GM18870 (cell line): ENCODE data around the gene TMEM108.
A peak's percentile ranks its signal among the peaks of the same experiment; 100 is the strongest.

Source experiments
- ATAC-seq: cut with Tn5 transposase; IDR thresholded peaks from one replicate; pipeline ENCODE4 v1.9.1; 2021; ENCODE audit warnings: moderate library complexity; ENCODE audit not compliant: unreplicated experiment

The TMEM108 gene

DNA sequence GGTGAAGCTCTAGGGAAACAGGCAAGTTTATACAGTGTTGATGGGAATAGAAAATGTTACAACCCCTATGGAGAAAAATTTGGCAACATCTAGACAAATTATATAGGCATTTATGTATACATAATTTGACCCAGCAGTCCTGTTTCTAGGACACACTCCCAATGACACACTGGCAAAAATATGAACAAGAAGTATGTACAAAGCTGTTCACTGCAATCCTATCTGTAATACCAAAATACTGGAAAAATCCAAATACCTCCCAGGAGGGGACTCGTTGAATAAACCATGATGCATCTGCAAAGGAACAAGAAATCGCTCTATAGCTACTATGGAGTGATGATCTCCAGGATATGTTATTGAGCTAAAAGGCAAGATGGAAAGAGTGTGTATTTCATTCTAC, 370.2 kb downstream of the TMEM108 start:
- ATAC-seq = no peak

- ATAC-seq = no peak
Observed at GRCh38 chr3:133408961-133409360, 370.8 kb downstream of the TMEM108 start.

DNA sequence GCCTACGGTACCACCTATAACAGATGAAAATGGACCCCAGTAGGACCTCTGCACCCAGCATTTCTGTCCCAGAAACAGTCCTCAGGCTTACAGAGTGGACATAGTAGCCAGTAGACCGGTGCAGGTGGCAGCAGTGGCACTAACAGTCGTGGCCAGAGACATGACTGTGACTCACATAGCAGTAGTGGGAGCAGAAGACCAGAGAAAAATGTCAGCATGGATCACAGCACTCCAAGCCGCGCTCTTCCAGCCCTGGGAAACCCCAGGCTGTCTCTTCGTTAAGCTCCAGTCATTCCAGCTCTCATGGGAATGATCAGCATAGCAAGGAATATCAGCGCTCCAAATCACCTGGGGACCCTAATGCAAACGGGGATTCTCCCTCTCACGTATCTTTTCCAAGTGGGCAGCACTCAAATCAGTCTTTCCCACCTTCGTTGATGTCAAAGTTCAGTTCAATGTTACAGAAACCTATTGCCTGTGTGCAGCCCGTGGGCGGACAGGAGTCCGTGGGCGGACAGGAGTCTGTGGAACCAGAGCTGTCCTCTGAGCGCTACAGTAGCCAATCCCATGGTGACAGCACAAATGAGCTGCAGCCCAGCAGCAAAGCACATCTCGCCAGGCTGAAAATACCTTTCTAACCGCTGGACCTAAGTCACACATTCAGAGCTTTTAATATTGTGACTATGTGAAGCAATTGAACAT, 372.2 kb downstream of the TMEM108 start:
- no peak for ATAC-seq

DNA sequence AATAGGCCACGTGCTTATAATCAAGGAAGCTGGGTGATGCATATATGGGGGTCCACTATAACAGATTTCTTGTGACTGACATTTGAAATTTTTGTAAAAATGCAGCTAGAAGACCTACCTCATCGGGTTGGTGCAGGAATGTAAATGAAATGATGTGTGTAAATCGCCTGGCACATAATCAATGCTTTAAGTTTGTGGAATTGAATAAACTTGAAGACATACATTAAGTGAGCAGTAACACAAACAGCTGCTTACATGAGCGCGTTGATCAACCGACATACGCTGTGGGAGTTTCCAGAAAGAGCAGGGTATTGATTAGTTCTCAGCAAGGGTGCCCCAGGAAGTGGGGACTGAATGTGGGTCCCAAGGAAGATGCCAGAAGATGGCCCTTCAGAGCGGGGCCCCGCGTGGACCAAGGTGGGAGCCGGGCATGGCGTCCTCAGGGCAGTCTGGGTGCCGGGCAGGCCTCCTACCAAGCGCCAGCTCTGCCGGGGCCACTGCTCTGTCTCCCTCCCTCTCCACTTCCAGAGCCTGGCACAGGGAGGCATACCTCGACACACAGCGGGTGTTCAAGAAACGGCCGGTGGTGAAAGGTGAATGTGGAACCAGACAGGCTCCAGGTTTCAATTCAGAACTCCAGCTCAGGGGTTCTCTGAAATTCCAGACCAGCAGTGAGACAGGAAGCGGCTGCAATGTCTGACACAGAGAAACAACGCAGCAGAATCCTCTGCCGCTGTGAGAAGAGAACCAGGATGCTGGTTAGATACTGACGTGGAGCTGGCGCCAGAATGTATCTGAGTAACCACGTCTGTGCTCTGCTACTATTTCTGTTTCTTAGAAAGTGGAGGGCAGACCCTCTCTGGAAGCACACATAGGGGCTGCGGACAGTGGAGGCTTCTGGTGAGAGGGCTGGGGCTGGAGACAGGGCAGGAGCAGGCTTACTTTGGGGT, 374.3 kb downstream of the TMEM108 start:
- no peak for ATAC-seq

DNA sequence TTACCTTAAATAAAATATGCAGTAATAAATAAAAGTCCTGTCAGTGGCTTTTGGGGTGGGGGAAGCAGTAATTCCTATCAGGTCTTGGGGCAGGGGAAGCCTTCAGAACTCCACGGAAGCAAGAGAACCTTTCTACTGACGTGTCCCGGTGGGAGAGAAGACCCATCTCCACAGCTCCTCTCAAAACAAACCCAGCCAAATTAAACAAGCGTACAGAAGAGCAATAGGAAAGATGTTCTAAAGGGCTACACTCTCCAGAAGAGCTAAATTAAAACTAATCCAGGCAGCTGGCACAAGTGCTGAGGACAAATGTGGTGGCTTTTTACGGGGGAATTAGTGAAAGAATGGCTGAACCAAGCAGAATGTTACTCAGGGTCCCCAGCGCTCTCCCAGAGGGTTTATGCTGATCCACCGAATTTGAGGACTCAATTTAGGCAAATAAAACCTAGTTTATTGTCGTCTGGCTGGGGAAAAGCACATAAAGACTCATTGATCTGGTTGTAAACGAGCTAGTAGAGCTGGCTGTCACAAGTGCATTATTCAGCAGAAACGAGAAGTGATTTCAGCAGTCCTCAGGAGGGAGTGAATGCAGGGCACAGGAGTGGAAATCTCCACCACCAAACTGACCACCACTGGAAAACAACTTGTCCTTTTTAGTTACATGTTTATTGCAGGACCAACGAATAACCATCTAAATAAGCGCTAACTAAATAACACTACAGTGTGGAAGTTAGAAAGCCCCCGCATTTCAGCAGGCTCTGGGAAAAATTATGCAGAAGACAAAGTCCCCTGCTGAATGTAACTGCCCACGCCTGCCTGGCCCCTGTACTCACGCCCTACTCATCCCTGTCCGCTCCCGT, 375.2 kb downstream of the TMEM108 start:
- ATAC-seq = no peak

DNA sequence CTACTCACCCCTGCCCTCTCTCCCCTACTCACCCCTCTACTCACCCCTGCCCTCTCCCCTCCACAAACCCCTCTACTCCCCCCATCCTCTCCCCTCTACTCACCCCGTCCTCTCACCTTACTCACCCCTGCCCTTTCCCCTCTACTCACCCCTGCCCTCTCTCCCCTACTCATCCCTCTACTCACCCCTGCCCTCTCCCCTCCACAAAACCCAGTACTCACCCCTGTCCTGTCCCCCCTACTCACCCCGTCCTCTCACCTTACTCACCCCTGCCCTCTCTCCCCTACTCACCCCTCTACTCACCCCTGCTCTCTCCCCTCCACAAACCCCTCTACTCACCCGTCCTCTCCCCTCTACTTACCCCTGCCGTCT, 375.8 kb downstream of the TMEM108 start:
- no peak for ATAC-seq

DNA sequence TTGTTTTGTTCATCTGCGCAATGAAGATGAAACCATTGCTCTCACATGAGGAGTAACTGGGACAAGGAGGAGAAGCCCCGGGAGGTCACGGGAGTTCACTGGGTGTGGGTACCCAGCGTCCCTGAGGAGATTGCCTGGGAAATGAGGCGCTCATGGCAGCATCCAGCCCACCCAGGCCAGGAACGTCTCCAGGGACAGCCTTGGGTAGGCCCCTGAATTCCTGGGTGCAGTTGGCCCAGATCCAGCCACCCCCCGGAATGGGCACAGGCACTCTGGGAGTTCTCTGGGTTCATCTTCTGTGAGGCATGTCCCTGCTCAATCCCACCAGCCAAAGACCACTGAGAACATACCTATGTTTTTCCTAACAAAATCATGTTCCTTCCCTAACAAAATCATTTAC, 380.2 kb downstream of the TMEM108 start:
- ATAC-seq = no peak

DNA sequence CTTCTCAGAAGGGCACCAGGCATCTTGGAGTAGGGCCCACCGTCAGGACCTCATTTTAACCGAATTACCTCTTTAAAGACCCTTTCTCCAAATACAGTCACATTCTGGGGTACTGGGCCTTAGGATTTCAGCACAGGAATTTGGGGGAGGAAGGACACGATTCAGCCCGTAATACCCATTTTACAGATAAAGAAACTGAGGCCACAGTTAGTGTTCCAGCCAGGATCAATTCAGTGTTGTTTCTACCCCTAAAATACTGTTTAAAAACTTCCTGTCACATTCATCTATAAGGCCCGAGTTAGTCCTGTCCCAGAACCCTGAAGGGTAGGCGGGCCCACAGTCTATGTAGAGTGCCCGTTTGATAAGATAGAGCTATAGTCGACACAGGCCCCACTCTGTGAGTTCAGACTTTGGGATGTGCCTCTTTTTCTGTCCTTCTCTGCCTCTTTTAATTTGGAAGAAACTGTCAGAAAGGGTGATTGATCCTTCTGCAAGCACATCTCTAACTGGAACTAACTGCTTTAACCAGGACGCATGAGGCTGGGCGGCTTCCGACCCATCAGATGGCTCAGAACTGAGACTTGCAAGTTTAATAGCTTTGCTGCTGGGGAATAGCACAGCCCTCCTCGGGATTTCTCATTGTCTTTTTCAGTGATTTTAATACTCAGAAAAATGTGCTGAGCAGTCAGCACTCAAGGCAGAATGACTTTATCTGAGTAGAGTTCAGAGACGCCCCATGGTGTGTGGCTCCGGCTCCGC, 381.1 kb downstream of the TMEM108 start:
- no peak for ATAC-seq

DNA sequence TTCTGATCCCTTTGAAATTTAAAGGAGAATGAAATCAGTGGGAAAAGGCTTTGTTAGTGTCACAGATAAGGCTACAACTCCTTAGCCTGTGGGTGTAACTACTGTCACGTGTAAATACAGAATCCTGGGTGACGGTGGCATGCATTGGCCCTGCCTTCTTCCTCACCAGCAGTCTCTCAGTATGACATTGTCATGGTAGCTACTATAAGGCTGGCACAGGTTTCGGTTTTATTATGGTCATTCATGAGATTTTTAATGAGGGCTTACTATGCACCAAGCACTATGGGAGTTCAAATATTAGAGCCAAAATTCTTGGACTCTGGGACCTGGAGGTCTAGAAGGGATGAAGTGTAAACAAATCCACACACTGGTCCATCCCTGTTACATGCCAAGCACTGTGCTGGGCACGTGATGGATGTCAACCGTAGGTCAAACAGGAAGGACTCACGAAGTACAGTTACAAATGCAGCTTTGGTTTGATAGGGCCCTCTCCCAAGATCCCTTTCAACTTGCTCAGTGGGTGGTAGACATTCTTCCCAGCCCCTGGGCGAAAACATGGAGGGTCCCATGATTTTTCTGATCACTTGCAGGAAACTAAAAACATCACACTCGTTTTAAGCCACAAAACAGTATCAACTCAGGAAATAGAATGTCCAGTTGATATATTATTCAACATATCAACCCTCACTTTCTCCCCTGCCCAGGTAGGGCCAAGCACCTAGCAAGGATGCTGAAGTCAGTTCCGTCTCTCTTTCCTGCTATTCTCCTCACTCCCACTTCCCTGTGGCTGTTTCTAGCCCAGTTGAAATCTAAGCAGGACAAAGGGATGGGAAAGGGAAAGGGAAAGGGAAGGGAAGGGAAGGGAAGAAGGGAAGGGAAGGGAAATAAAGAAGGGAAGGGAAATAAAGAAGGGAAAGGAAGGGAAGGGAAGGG, 387.0 kb downstream of the TMEM108 start:
- peak; percentile 46 for ATAC-seq

GRCh38 chr3:133425898-133426297, 387.7 kb downstream of the TMEM108 start:
- ATAC-seq = no peak

GRCh38 chr3:133426721-133427120, 388.5 kb downstream of the TMEM108 start:
- ATAC-seq = no peak

GRCh38 chr3:133428552-133428951, 390.4 kb downstream of the TMEM108 start:
- ATAC-seq = no peak

DNA sequence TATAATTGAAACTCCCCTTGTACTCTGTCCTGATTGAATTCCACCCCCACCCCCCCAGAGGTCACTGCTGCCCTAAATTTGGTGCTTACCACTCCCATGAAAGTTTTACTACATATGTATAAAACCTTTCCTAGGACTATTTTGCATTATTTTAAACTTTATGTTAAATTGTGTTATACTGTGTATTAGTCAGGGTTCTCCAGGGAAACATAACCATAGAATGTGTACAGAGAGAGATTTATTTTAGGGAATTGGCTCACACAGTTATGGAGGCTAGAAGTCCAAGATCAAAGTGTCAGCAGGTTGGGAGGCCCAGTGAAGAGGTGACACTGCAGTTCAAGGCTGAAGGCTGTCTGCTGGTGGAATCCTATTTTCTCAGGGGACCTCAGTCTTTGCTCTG, 390.9 kb downstream of the TMEM108 start:
- ATAC-seq = no peak

DNA sequence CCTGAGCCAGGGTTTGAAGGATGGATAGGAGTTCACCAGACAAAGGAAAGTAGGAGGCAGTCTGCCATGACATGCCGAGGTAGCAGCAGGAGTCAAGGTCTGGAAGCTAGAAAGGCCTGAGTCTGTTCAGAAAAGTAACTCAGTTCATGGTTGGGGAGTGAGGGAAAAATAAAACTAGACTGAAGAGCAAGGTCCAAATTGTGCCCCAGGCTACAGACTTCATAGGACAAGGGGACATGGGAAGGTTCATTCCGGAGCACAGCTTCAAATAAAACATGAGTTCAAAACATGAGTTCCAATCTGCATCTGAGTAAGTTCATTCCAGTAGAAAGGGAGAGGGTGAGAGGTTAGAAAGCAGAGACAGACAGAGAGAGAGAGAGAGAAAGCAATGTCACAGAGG, 401.4 kb downstream of the TMEM108 start:
- no peak for ATAC-seq

DNA sequence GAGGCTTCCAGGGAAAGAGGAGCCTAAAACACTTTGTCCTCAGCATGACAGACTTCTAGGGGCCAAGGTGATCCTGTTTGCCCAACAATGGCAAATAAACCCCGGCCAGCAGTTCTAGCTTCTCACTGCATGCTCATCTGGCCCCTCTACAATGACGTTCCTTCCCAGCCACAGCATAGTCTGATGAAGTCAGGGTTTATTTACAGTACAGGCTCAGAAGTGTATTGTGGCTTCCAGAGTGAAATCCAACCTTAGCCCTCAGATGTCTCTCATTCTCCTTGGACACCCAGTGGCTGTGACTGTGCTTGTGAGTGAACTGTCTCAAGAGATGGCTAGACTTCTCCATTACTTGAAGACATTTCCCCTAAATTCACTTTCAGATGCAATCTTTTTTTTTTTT, 402.5 kb downstream of the TMEM108 start:
- ATAC-seq = no peak

DNA sequence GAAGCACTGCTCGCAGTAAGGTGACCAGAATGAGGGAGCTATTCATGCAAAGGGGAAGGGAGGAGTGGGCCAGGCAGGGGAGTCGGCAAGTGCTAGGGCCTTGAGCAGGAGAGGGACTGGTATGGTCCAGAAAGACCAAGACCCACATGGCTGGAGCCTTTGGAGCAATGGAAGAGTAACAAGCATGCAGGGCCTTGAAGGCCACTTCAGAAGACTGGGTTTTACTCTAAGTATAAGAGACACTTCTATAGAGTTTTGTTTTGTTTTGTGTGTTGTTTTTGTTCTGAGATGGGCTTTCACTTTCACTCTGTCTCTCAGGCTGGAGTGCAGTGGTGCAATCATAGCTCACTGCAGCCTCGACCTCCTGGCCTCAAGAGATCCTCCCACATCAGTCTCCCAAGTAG, 403.7 kb downstream of the TMEM108 start:
- peak; percentile 69 for ATAC-seq

- no peak for ATAC-seq
Observed at GRCh38 chr3:133442518-133442917, 404.3 kb downstream of the TMEM108 start.

GRCh38 chr3:133443649-133444422, 405.6 kb downstream of the TMEM108 start:
- ATAC-seq = no peak

DNA sequence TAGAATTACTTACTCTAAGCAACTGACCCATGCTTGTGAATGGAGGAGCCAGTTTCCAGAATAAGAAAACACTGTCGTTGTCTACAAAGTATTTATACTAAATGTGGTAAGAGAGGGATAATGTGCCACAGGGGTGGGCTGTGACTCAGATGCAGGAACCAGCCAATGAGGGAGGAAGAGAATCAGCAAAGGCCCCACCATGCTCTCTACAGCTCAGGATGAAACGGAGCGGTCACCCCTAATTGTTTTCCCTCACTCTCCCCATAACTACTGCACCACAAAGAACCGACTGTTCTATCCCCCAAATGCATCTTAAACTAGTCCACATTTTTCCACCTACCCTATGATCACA, 406.2 kb downstream of the TMEM108 start:
- no peak for ATAC-seq
